ENCODE results near the gene FAM204A. TPM values are rescaled to one million over a fixed set of nuclear protein-coding genes. Genes with fewer than 3 reads are reported as not detected.

Gene FAM204A
- total and polyA plus RNA-seq, 2 of the 13 experiments (the other 11 are each of a cell fraction or from before 2014, with no cell fraction given), result 9.2 to 61.0 TPM

GRCh38 chr10:118341791-118342637, at the start of gene FAM204A (continued):
- TF ChIP-seq DZIP1 (CRISPR knock-in tag; IDR thresholded peaks at IDR 0.05), result no peak
- TF ChIP-seq REL (CRISPR knock-in tag; conservative IDR thresholded peaks at IDR 0.05), result no peak
- TF ChIP-seq DNMT3B (CRISPR knock-in tag; conservative IDR thresholded peaks at IDR 0.05), result peak; percentile 71; the same call in 1 of the 2 replicates
- TF ChIP-seq ZNF749 (CRISPR knock-in tag; IDR thresholded peaks at IDR 0.05; ENCODE audit: borderline replicate concordance), result no peak
- TF ChIP-seq ZNF382 (CRISPR knock-in tag; IDR thresholded peaks at IDR 0.05; ENCODE audit: borderline replicate concordance), result no peak
- TF ChIP-seq ZNF501 (CRISPR knock-in tag; IDR thresholded peaks at IDR 0.05), result peak; percentile 96
- TF ChIP-seq ATF3 (CRISPR knock-in tag; IDR thresholded peaks at IDR 0.05), result no peak
- TF ChIP-seq TIGD3 (CRISPR knock-in tag; IDR thresholded peaks at IDR 0.05; ENCODE audit: borderline replicate concordance), result no peak
- peak; percentile 79 for TF ChIP-seq ZNF777 (CRISPR knock-in tag; IDR thresholded peaks at IDR 0.05)
- no peak for TF ChIP-seq ZBTB40 (IDR thresholded peaks at IDR 0.05)
- TF ChIP-seq ZBTB40 (CRISPR knock-in tag; IDR thresholded peaks at IDR 0.05), result 0 out of 2 replicates have a peak, but pooled peaks have one; percentile 43
- TF ChIP-seq CENPT (CRISPR knock-in tag; IDR thresholded peaks at IDR 0.05; ENCODE audit: low read depth), result no peak
